IPS-11a (cell line): ENCODE results near the gene SLC10A6.
"Not testable (repeated sequence)": the region's sequence is repeated elsewhere in the genome, so short reads cannot be mapped to it uniquely, and the experiment has no call there.

Source experiments
- H3K4me3 ChIP-seq: one replicate; pipeline ENCODE4 v1.5.1; 2013; ENCODE audit warnings: low read depth, low read length, control low read depth

Gene SLC10A6, protein sequence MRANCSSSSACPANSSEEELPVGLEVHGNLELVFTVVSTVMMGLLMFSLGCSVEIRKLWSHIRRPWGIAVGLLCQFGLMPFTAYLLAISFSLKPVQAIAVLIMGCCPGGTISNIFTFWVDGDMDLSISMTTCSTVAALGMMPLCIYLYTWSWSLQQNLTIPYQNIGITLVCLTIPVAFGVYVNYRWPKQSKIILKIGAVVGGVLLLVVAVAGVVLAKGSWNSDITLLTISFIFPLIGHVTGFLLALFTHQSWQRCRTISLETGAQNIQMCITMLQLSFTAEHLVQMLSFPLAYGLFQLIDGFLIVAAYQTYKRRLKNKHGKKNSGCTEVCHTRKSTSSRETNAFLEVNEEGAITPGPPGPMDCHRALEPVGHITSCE

GRCh38 chr4:86848732-86849619 lies at the start of gene SLC10A6:
TSS of gene SLC10A6 (minus strand) at chr4:86849384. CDS start at chr4:86849115, 269 bp downstream.
- H3K4me3 ChIP-seq: no peak within 1 kb of the TSS

- no peak overlapping the region for H3K4me3 ChIP-seq
Observed at GRCh38 chr4:86898562-86898961, 49.4 kb upstream of the SLC10A6 start.

GRCh38 chr4:86896596-86896995 lies 47.4 kb upstream of the SLC10A6 start:
- no peak overlapping the region for H3K4me3 ChIP-seq

DNA sequence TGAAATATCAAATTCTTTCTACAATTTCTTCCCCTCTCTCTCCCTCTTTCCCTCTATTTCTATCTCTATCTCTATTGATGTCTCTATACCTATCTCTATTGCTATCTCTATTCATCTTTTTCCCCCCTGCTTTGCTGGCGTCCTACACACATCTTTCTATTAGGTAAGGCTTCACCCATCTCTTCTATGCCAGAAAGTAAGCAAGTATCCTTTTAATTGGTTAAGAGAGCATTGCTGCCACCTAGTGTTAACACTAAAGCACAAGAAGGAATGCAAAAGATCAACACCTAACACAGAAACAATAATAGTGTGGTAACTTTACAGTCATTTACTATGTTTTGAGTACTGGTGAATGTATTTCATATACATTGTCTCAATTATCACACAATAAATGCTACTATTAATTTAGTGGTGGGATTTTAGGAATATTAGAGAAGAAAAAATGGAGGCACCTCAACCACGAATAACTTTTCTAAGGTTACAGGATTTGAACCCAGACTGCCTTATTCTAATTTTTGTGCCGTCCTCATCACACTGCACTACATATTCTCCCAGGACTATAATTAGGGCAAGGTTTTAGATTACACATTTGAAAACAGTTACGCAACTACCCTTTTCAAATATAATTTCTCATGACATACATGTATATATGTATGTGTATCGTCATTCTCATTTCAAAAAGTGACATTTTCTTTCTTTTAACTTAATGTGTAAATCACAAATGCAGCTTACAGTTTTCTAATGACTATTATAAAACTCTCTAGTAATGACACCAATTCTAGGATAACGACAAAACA lies 46.7 kb upstream of the SLC10A6 start:
- H3K4me3 ChIP-seq: no peak overlapping the region

GRCh38 chr4:86894455-86894854 lies 45.3 kb upstream of the SLC10A6 start:
- no peak overlapping the region for H3K4me3 ChIP-seq

DNA sequence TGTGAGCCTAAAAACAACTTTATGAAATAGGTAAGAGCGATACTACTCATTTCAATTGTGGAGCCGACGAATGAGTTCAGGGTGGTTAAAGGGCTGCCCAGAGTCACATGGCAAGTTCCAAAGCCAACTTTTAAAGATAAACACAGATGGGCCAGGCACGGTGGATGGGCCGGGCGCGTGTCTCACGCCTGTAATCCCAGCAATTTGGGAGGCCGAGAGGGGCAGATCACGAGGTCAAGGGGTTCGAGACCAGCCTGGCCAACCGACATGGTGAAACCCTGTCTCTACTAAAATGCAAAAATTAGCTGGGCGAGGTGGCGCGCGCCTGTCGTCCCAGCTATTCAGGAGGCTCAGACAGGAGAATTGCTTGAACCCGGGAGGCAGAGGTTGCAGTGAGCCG lies 44.0 kb upstream of the SLC10A6 start:
- H3K4me3 ChIP-seq: no peak overlapping the region

DNA sequence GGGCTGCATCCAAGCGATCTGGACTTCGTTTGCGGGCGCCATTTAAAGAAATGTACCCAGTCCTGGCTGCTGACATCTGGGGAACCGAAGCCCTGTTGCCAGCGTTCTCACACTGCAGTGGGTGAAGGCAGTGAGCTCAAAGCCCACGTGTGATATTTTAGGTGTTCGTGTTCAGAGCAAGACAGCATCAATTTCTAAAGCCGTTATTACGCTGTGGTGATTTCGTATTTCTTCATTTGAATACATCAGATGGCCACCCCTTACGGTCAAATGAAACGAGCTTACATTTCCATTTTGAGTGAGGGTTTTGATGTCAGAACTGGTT lies 43.4 kb upstream of the SLC10A6 start:
- peak overlapping the region; percentile 70 for H3K4me3 ChIP-seq

GRCh38 chr4:86891762-86892635 lies 42.8 kb upstream of the SLC10A6 start, which contains the start of gene C4orf36:
TSS of gene C4orf36 (minus strand) at chr4:86892422. CDS start at chr4:86891520, 902 bp downstream.
- H3K4me3 ChIP-seq: peak within 1 kb of the TSS; percentile 70

DNA sequence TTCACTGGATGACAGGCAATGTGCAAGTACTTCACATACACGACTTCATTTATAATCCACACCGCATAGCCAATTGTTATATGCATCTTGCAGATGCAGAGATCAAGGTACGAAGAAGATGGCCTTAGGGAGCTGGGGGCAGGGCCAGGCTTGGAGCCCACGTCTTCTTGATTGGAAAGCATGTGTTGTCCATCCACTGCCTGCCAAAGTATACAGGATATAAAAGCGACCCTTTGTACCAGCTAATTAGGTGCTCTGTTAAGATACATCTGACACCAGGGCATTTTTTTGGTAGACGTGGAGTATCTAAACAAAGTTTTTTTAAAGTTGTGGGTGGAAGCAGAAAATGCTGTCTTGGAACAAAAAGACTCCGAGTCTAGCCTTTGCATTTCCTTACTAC lies 41.6 kb upstream of the SLC10A6 start:
- H3K4me3 ChIP-seq: no peak overlapping the region

DNA sequence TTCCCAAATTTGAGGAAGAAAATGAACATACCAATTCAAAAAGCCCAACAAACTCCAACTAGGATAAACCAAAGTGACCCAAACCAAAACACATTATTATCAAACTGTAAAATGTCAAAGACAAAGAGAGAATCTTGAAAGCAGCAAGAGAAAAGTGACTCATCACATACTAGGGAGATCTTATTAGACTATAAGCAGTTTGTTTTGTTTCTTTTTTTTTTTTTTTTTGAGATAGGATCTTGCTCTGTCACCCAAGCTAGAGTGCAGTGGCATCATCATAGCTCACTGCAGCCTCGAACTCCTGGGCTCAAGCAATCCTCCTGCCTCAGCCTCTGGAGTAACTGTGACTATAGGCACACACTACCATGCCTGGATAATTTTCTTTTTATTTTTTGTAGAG lies 30.5 kb upstream of the SLC10A6 start:
- H3K4me3 ChIP-seq: no peak overlapping the region

DNA sequence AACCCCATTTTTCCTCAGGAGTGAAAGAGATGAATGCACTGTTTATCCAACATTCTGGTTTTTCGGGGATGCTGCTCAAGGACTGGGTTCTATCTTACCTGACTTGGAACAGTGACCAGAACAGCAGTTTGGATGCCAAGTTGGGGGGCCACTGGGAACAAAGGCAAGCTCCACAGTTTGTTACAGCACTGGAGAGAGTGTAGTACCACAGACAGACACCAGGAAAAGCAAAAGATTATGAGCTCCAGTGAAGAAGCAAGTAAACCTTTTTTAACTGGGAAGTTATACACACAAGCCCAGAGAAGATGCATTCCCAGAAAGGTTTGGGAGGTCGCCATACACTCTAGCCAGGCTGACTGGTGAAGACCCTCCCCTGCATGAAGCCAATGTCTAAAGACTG lies 29.5 kb upstream of the SLC10A6 start:
- H3K4me3 ChIP-seq: no peak overlapping the region

DNA sequence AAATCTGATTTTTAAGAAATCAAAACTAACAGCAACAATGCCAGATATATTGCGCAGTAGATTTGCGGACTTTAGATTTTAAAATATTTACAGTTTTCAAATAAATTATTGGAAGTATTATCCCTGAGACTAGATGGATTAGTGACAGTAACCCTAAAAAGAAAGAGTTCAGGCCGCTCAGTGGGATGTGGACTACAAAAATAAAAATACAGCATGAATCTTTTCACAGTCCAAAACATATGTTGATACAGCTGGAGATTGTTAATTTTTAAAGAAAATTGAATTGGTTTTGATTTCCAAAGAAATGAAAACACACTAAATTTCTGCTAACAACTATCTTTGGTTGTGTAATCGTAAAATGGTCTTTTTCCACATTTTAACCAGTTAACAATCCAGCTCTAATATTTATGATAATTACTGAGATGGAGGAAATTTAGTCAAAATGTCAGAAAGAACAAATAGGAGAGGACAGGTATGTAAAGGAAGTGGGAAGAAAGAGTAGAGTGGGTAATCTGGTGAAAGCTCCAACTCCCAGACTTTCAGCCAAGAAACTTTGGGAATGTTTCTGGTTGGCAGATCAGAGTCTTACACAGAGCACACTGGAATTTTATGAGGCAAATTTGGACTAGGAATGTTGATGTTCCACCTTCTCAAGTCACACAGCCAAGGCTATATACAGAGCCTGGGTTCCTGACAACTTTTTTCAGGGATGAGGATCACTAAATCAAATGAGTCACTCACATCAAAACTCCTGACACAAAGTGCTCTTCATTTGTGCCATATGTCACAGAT lies 27.9 kb upstream of the SLC10A6 start:
- no peak overlapping the region for H3K4me3 ChIP-seq

- H3K4me3 ChIP-seq: not testable (repeated sequence)
Observed at GRCh38 chr4:86875436-86875835, 26.3 kb upstream of the SLC10A6 start.

- no peak overlapping the region for H3K4me3 ChIP-seq
Observed at GRCh38 chr4:86872135-86872534, 23.0 kb upstream of the SLC10A6 start.

DNA sequence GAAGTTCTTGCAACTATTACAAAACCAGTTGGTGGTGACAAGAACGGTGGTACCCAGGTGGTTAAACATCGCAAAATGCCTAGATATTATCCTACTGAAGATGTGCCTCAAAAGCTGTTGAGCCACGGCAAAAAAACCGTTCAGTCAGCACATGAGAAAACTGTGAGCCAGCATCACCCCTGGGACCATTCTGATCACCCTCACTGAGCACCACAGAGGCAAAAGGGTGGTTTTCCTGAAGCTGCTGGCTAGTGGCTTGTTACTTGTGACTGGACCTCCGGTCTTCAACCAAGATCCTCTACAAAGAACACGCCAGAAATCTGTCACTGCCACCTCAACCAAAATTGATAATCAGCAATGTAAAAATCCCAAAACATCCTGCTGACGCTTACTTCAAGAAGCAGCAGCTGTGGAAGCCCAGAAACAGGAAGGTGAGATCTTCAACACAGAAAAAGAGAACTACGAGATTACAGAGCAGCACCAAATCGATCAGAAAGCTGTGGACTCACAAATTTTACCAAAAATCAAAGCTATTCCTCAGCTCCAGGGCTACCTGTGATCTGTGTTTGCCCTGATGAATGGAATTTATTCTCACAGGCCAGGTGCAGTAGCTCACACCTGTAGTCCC lies 21.4 kb upstream of the SLC10A6 start:
- no peak overlapping the region for H3K4me3 ChIP-seq

- H3K4me3 ChIP-seq: no peak overlapping the region
Observed at GRCh38 chr4:86857341-86858052, 8.3 kb upstream of the SLC10A6 start.

GRCh38 chr4:86856896-86857295 lies 7.7 kb upstream of the SLC10A6 start:
- no peak overlapping the region for H3K4me3 ChIP-seq

GRCh38 chr4:86855572-86855971 lies 6.4 kb upstream of the SLC10A6 start:
- H3K4me3 ChIP-seq: no peak overlapping the region
